GM15510 (cell line): Measurements from ENCODE around the gene PAWR.

ENCODE experiments used
- POLR2A ChIP-seq: IDR thresholded peaks from 3 replicates; pipeline ENCODE4 v1.6.1; 2011; ENCODE audit warnings: borderline replicate concordance; ENCODE audit not compliant: insufficient read length; ENCODE audit errors: extremely low read depth

The PAWR gene

GRCh38 chr12:79673354-79673753 lies 17.4 kb downstream of the PAWR start:
- no peak for TF ChIP-seq POLR2A

- no peak for TF ChIP-seq POLR2A
Measured at GRCh38 chr12:79668113-79668512, 22.7 kb downstream of the PAWR start.

GRCh38 chr12:79665212-79665887 lies 25.4 kb downstream of the PAWR start:
- no peak for TF ChIP-seq POLR2A

- TF ChIP-seq POLR2A = no peak
Measured at GRCh38 chr12:79664518-79664917, 26.2 kb downstream of the PAWR start.

- TF ChIP-seq POLR2A = no peak
Measured at GRCh38 chr12:79662046-79662811, 28.5 kb downstream of the PAWR start.

GRCh38 chr12:79661629-79662028 lies 29.1 kb downstream of the PAWR start:
- no peak for TF ChIP-seq POLR2A

GRCh38 chr12:79659961-79660431 lies 30.8 kb downstream of the PAWR start:
- no peak for TF ChIP-seq POLR2A

GRCh38 chr12:79658221-79658620 lies 32.5 kb downstream of the PAWR start:
- TF ChIP-seq POLR2A = no peak

GRCh38 chr12:79657136-79657535 lies 33.6 kb downstream of the PAWR start:
- TF ChIP-seq POLR2A = no peak

- TF ChIP-seq POLR2A = no peak
Measured at GRCh38 chr12:79655036-79655435, 35.7 kb downstream of the PAWR start.

- TF ChIP-seq POLR2A = no peak
Measured at GRCh38 chr12:79652521-79652920, 38.2 kb downstream of the PAWR start.

GRCh38 chr12:79650440-79650839 lies 40.3 kb downstream of the PAWR start:
- no peak for TF ChIP-seq POLR2A

- no peak for TF ChIP-seq POLR2A
Measured at GRCh38 chr12:79648881-79649280, 41.9 kb downstream of the PAWR start.

GRCh38 chr12:79645235-79645630 lies 45.5 kb downstream of the PAWR start:
- TF ChIP-seq POLR2A = no peak

GRCh38 chr12:79644274-79645234 lies 46.2 kb downstream of the PAWR start:
- no peak for TF ChIP-seq POLR2A

GRCh38 chr12:79643821-79644220 lies 46.9 kb downstream of the PAWR start:
- no peak for TF ChIP-seq POLR2A

GRCh38 chr12:79638490-79638889 lies 52.3 kb downstream of the PAWR start:
- no peak for TF ChIP-seq POLR2A
